Stimulated activated memory B cell treated with anti-CD40 and anti-IgM and Interleukin-4, amounts not matched to agents 10 μg/mL and 1 μg/mL and 100 μg/mL, for 72 hours (primary cell): Measurements from ENCODE around the gene ATP6V1G2.

Source experiments
- ATAC-seq: fragments of 150-1000 bp; cut with Tn5 transposase; 2 replicates; pipeline ENCODE4 v1.10.0; 2021
- H3K27ac Mint-ChIP-seq: one replicate; pipeline ENCODE4 v1.8.0; 2022; ENCODE audit warnings: mild to moderate bottlenecking, mixed read lengths
- H3K27me3 Mint-ChIP-seq: one replicate; pipeline ENCODE4 v1.8.0; 2022; ENCODE audit warnings: mixed read lengths
- H3K36me3 Mint-ChIP-seq: one replicate; pipeline ENCODE4 v1.8.0; 2022; ENCODE audit warnings: mixed read lengths
- H3K4me1 Mint-ChIP-seq: one replicate; pipeline ENCODE4 v1.8.0; 2022; ENCODE audit warnings: mixed read lengths
- H3K4me3 Mint-ChIP-seq: one replicate; pipeline ENCODE4 v1.8.0; 2022; ENCODE audit warnings: mild to moderate bottlenecking, moderate library complexity, mixed read lengths
- H3K9me3 Mint-ChIP-seq: one replicate; pipeline ENCODE4 v1.8.0; 2022; ENCODE audit warnings: mixed read lengths

ATP6V1G2 gene

GRCh38 chr6:31544676-31545075, 1.7 kb downstream of the ATP6V1G2 start:
- peaks cover 47% of the 10 kb centered on the region for H3K4me1 Mint-ChIP-seq
- ATAC-seq, result no peak
- H3K27ac Mint-ChIP-seq, result no peak overlapping the region
- no peak overlapping the region for H3K4me3 Mint-ChIP-seq
- H3K9me3 Mint-ChIP-seq, result no peaks in the 10 kb centered on the region
- H3K36me3 Mint-ChIP-seq, result peaks cover 19% of the 10 kb centered on the region
- H3K27me3 Mint-ChIP-seq, result no peaks in the 10 kb centered on the region

- Mint-ChIP-seq H3K27ac (no peak overlapping the region), H3K4me1 (peaks cover 49% of the 10 kb centered on the region), H3K9me3 (no peaks in the 10 kb centered on the region), H3K27me3 (no peaks in the 10 kb centered on the region), H3K4me3 (no peak overlapping the region), H3K36me3 (peaks cover 30% of the 10 kb centered on the region)
- no peak for ATAC-seq
Observed at GRCh38 chr6:31543639-31544038, 2.8 kb downstream of the ATP6V1G2 start.

DNA sequence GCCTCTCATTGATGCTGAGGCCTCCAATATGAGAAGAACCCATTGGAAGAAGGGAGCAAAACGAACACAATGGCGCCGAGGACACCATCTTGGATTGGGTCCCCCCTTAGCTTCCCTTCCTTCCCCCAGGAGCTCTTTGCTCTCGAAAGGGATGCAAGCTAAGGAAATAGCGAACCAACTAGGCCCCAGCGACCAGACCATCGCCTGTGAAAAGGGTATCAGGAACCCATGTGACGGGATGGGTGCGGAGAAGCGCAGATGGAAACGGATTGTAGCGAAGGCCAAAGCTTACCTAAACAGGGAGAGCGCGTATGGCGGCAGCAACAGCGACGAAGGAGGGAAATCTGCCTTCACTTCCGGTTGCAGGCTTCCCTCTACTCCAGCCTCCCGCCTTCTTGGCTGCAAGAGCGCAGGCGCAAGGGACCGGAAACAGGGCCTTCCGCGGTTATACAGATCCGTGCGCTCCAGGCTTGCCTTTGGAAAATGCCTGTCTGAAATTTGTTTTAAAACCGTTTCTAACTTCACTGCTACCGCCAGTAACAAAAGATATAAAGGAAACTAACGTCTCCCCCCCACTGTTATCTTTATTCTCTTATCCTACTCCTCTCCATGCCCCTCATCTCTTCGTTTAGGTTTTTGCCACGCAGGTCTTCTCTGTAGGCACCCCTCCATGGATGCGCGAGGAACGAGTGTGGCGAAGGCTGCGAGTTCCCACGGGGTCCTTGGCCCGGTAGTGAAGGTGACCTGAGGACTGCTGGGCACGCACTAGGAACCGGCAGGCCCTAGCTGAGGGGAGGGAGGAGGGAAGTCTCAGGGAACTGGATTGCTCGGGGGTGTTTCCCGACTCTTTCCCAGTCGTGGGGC, 4.5 kb downstream of the ATP6V1G2 start, which contains the start of gene DDX39B:
DDX39B (minus strand) TSS at position 346 of the 864 bp plus-strand sequence. CDS start 1,471 bp downstream, outside the sequence.
- peak; percentile 91 for ATAC-seq
- H3K4me1 Mint-ChIP-seq, result peaks cover 45% of the 10 kb centered on the region

GRCh38 chr6:31541059-31541657, 5.2 kb downstream of the ATP6V1G2 start:
- H3K27me3 Mint-ChIP-seq, result no peaks in the 10 kb centered on the region
- H3K4me3 Mint-ChIP-seq, result peak overlapping the region; percentile 84
- peak; percentile 46 for ATAC-seq
- peak overlapping the region; percentile 92 for H3K27ac Mint-ChIP-seq
- no peaks in the 10 kb centered on the region for H3K9me3 Mint-ChIP-seq
- H3K36me3 Mint-ChIP-seq, result peaks cover 46% of the 10 kb centered on the region
- peaks cover 38% of the 10 kb centered on the region for H3K4me1 Mint-ChIP-seq

More for the DNA sequence above, 4.5 kb downstream of the ATP6V1G2 start, which contains the start of gene DDX39B:
- Mint-ChIP-seq H3K27me3 (no peaks in the 10 kb centered on the region), H3K27ac (peak within 1 kb of the TSS; percentile 92), H3K9me3 (no peaks in the 10 kb centered on the region), H3K4me3 (peak within 1 kb of the TSS; percentile 84), H3K36me3 (peaks cover 40% of the 10 kb centered on the region)

- Mint-ChIP-seq H3K9me3 (no peaks in the 10 kb centered on the region), H3K4me1 (peaks cover 38% of the 10 kb centered on the region), H3K27me3 (no peaks in the 10 kb centered on the region), H3K36me3 (peaks cover 51% of the 10 kb centered on the region), H3K27ac (peak overlapping the region; percentile 92), H3K4me3 (peak overlapping the region; percentile 84)
- ATAC-seq, result no peak
Observed at GRCh38 chr6:31540640-31541039, 5.8 kb downstream of the ATP6V1G2 start.

GRCh38 chr6:31538805-31539400, 7.5 kb downstream of the ATP6V1G2 start:
- no peak for ATAC-seq
- no peaks in the 10 kb centered on the region for H3K9me3 Mint-ChIP-seq
- H3K27me3 Mint-ChIP-seq, result no peaks in the 10 kb centered on the region
- peak overlapping the region; percentile 48 for H3K4me3 Mint-ChIP-seq
- H3K4me1 Mint-ChIP-seq, result peaks cover 38% of the 10 kb centered on the region
- peaks cover 67% of the 10 kb centered on the region for H3K36me3 Mint-ChIP-seq
- peak overlapping the region; percentile 92 for H3K27ac Mint-ChIP-seq

GRCh38 chr6:31535538-31536324, 10.7 kb downstream of the ATP6V1G2 start:
- H3K4me1 Mint-ChIP-seq, result peaks cover 40% of the 10 kb centered on the region
- no peak for ATAC-seq
- H3K36me3 Mint-ChIP-seq, result peaks cover 77% of the 10 kb centered on the region
- no peak overlapping the region for H3K27ac Mint-ChIP-seq
- H3K27me3 Mint-ChIP-seq, result no peaks in the 10 kb centered on the region
- no peaks in the 10 kb centered on the region for H3K9me3 Mint-ChIP-seq
- H3K4me3 Mint-ChIP-seq, result no peak overlapping the region

GRCh38 chr6:31534521-31535040, 11.8 kb downstream of the ATP6V1G2 start:
- Mint-ChIP-seq H3K9me3 (no peaks in the 10 kb centered on the region), H3K36me3 (peaks cover 75% of the 10 kb centered on the region), H3K4me3 (no peak overlapping the region), H3K27me3 (no peaks in the 10 kb centered on the region), H3K4me1 (peaks cover 28% of the 10 kb centered on the region), H3K27ac (no peak overlapping the region)
- ATAC-seq, result no peak

DNA sequence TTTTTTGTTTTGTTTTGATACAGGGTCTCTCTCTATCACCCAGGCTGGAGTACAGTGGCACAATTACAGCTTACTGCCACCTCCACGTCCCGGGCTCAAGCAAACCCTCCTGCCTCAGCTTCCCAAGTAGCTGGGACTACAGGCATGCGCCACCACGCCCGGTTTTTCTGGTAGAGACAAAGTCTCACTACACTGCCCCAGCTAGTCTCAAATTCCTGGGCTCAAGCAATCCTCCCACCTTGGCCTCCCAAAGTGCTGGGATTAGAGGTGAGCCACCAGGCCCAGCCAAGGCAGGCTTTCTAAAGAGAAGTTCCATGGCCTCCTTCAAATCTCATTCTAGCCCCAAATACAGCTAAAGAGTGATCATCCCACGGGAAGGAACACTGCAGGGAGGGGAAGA, 12.4 kb downstream of the ATP6V1G2 start:
- no peak for ATAC-seq
- Mint-ChIP-seq H3K27me3 (no peaks in the 10 kb centered on the region), H3K4me1 (peaks cover 23% of the 10 kb centered on the region), H3K27ac (no peak overlapping the region), H3K4me3 (no peak overlapping the region), H3K9me3 (no peaks in the 10 kb centered on the region), H3K36me3 (peaks cover 69% of the 10 kb centered on the region)

DNA sequence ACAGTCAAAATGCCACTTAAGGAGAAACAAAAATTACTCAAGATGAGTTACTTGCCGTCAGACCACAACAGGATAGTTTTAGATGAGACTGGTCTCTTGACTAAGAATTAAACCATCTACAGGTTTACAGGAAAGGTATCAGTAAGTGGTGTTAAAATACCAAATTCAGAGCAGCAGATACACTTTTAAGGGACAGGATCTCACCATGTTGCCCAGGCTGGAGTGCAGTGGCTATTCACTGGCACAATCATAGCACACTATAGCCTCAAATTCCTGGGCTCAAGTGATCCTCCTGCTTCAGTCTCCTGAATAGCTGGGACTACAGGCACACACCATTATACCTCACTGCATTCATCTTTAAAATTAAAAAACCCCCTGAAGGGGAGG, 13.0 kb downstream of the ATP6V1G2 start:
- H3K36me3 Mint-ChIP-seq, result peaks cover 64% of the 10 kb centered on the region
- H3K27ac Mint-ChIP-seq, result no peak overlapping the region
- no peaks in the 10 kb centered on the region for H3K9me3 Mint-ChIP-seq
- ATAC-seq, result no peak
- no peak overlapping the region for H3K4me3 Mint-ChIP-seq
- peaks cover 17% of the 10 kb centered on the region for H3K4me1 Mint-ChIP-seq
- H3K27me3 Mint-ChIP-seq, result no peaks in the 10 kb centered on the region

DNA sequence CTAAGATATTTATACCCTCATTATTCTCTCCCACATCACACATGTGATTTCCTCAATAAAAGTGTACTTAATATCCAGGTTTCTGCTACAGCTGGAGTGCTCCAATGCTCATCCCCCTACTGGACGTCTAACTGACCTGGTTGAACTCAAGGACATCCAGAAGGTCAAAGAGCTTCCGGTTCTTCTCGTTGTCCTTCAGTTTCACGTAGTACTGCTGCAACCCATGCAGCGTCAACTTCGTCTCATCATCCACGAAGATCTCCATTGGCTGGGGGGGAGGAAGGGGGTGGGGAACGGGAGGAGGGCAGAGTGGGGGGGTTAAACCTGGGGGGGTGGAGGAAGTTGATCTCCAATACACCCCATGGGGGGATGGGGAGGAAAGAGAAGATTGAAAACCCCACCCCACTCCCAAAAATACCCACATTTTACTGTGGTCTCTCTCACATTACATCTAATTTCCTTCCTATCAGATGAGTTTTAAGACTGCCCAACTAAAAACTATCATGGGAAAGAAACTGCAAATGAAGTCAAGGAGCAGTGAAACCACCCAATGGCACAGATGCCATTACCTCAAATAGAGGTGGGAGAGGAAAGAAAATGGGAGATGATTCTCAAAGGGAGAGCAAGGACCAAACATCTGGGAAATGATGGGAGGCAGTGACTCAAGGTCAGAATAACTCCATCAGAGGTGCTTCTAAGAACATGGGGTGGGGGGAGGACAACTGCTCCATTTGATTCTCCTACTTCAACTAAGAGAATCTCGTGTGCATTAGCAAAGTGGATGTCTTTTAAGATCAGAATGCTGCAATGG, 13.6 kb downstream of the ATP6V1G2 start:
- H3K36me3 Mint-ChIP-seq, result peaks cover 60% of the 10 kb centered on the region
- H3K4me3 Mint-ChIP-seq, result no peak overlapping the region
- no peaks in the 10 kb centered on the region for H3K9me3 Mint-ChIP-seq
- H3K27ac Mint-ChIP-seq, result no peak overlapping the region
- no peak for ATAC-seq
- H3K27me3 Mint-ChIP-seq, result no peaks in the 10 kb centered on the region
- H3K4me1 Mint-ChIP-seq, result peaks cover 14% of the 10 kb centered on the region

GRCh38 chr6:31531771-31532643, 14.4 kb downstream of the ATP6V1G2 start:
- no peak overlapping the region for H3K4me3 Mint-ChIP-seq
- H3K27me3 Mint-ChIP-seq, result no peaks in the 10 kb centered on the region
- H3K36me3 Mint-ChIP-seq, result peaks cover 55% of the 10 kb centered on the region
- ATAC-seq, result no peak
- H3K9me3 Mint-ChIP-seq, result no peaks in the 10 kb centered on the region
- no peak overlapping the region for H3K27ac Mint-ChIP-seq
- H3K4me1 Mint-ChIP-seq, result peaks cover 9% of the 10 kb centered on the region

GRCh38 chr6:31531162-31531561, 15.2 kb downstream of the ATP6V1G2 start:
- no peak for ATAC-seq
- Mint-ChIP-seq H3K36me3 (peaks cover 50% of the 10 kb centered on the region), H3K9me3 (no peaks in the 10 kb centered on the region), H3K27me3 (no peaks in the 10 kb centered on the region), H3K4me3 (no peak overlapping the region), H3K27ac (no peak overlapping the region), H3K4me1 (peaks cover 9% of the 10 kb centered on the region)
